ENCODE results near the gene FRMPD4. TPM values are rescaled to one million over a fixed set of nuclear protein-coding genes. Genes with fewer than 3 reads are reported as not detected.

The FRMPD4 gene
- total RNA-seq, 1 experiment from 2014 or later = not detected

GRCh38 chrX:12240491-12240890, 102.2 kb downstream of the FRMPD4 start:
- Histone ChIP-seq H3F3A (ENCODE audit: insufficient read depth, low read depth) (no peaks in the 10 kb centered on the region), H3K79me2 (ENCODE audit: low read depth) (no peaks in the 10 kb centered on the region), H3K9me3 (ENCODE audit: insufficient read depth, low read depth) (no peaks in the 10 kb centered on the region), H3K4me1 (replicated peaks; ENCODE audit: insufficient read depth) (no peaks in the 10 kb centered on the region), H4K20me1 (ENCODE audit: insufficient read depth) (no peaks in the 10 kb centered on the region), H3K4me2 (no peak overlapping the region), H2AFZ (no peak overlapping the region), H3K36me3 (ENCODE audit: low read depth) (no peaks in the 10 kb centered on the region), H3K27ac (no peak overlapping the region), H3K9me2 (ENCODE audit: insufficient read depth) (no peaks in the 10 kb centered on the region), H3K27me3 (ENCODE audit: insufficient read depth, low read depth) (no peaks in the 10 kb centered on the region), H3K4me3 (no peak overlapping the region)
- DNase-seq = no peak
- TF ChIP-seq EZH2 (IDR thresholded peaks at IDR 0.05; ENCODE audit: low read depth) (no peak), CTCF (conservative IDR thresholded peaks at IDR 0.05) (no peak)
- intact Hi-C loops (cut with micrococcal nuclease; ENCODE audit: unreplicated experiment) = no loop called here
- POLR2A ChIA-PET (ENCODE audit: unreplicated experiment) = no interaction called here
- no TSS peak for BruUV-seq (replicated peaks)
- CTCF ChIA-PET = no interaction called here

GRCh38 chrX:12241026-12241425, 102.8 kb downstream of the FRMPD4 start:
- H3K4me1 ChIP-seq (replicated peaks; ENCODE audit: insufficient read depth) = no peaks in the 10 kb centered on the region
- no peak overlapping the region for H3K4me3 ChIP-seq
- no peak overlapping the region for H3K4me2 ChIP-seq
- H3K9me3 ChIP-seq (ENCODE audit: insufficient read depth, low read depth) = no peaks in the 10 kb centered on the region
- no peaks in the 10 kb centered on the region for H3K27me3 ChIP-seq (ENCODE audit: insufficient read depth, low read depth)
- no peaks in the 10 kb centered on the region for H3K36me3 ChIP-seq (ENCODE audit: low read depth)
- H3K79me2 ChIP-seq (ENCODE audit: low read depth) = no peaks in the 10 kb centered on the region
- no peak overlapping the region for H3K27ac ChIP-seq
- no peak overlapping the region for H2AFZ ChIP-seq
- BruUV-seq (replicated peaks) = no TSS peak
- intact Hi-C loops (cut with micrococcal nuclease; ENCODE audit: unreplicated experiment) = no loop called here
- ChIA-PET POLR2A (ENCODE audit: unreplicated experiment) (no interaction called here), CTCF (no interaction called here)
- H3F3A ChIP-seq (ENCODE audit: insufficient read depth, low read depth) = no peaks in the 10 kb centered on the region
- no peaks in the 10 kb centered on the region for H4K20me1 ChIP-seq (ENCODE audit: insufficient read depth)
- H3K9me2 ChIP-seq (ENCODE audit: insufficient read depth) = no peaks in the 10 kb centered on the region
- no peak for DNase-seq
- TF ChIP-seq EZH2 (IDR thresholded peaks at IDR 0.05; ENCODE audit: low read depth) = no peak
- no peak for TF ChIP-seq CTCF (conservative IDR thresholded peaks at IDR 0.05)

- no TSS peak for BruUV-seq (replicated peaks)
- no peaks in the 10 kb centered on the region for H4K20me1 ChIP-seq (ENCODE audit: insufficient read depth)
- no peaks in the 10 kb centered on the region for H3K9me2 ChIP-seq (ENCODE audit: insufficient read depth)
- POLR2A ChIA-PET (ENCODE audit: unreplicated experiment) = no interaction called here
- H3F3A ChIP-seq (ENCODE audit: insufficient read depth, low read depth) = no peaks in the 10 kb centered on the region
- no peak for DNase-seq
- intact Hi-C loops (cut with micrococcal nuclease; ENCODE audit: unreplicated experiment) = no loop called here
- no peaks in the 10 kb centered on the region for H3K9me3 ChIP-seq (ENCODE audit: insufficient read depth, low read depth)
- H3K4me3 ChIP-seq = no peak overlapping the region
- CTCF ChIA-PET = no interaction called here
- no peaks in the 10 kb centered on the region for H3K79me2 ChIP-seq (ENCODE audit: low read depth)
- no peak overlapping the region for H3K27ac ChIP-seq
- H3K4me2 ChIP-seq = no peak overlapping the region
- TF ChIP-seq CTCF (conservative IDR thresholded peaks at IDR 0.05) (no peak), EZH2 (IDR thresholded peaks at IDR 0.05; ENCODE audit: low read depth) (no peak)
- no peaks in the 10 kb centered on the region for H3K36me3 ChIP-seq (ENCODE audit: low read depth)
- no peak overlapping the region for H2AFZ ChIP-seq
- no peaks in the 10 kb centered on the region for H3K4me1 ChIP-seq (replicated peaks; ENCODE audit: insufficient read depth)
- H3K27me3 ChIP-seq (ENCODE audit: insufficient read depth, low read depth) = no peaks in the 10 kb centered on the region
Measured at GRCh38 chrX:12245650-12246645, 107.7 kb downstream of the FRMPD4 start.

Data from PC-9 (cell line).